Glutamatergic neuron (in vitro differentiated cells): ENCODE measurements around the gene RPUSD4. TPM values are rescaled to one million over a fixed set of nuclear protein-coding genes. Genes with fewer than 3 reads are reported as not detected.

Experiments
- DNase-seq: peaks from one replicate; pipeline ENCODE4 v3.0.0; 2022
- H3K27ac Mint-ChIP-seq: one replicate; pipeline ENCODE4 v1.8.0; 2020; ENCODE audit warnings: mild to moderate bottlenecking, mixed read lengths, inconsistent platforms; ENCODE audit not compliant: unreplicated experiment
- H3K27me3 Mint-ChIP-seq: one replicate; pipeline ENCODE4 v1.8.0; 2020; ENCODE audit warnings: mild to moderate bottlenecking, moderate library complexity, mixed read lengths, inconsistent platforms; ENCODE audit not compliant: unreplicated experiment
- H3K36me3 Mint-ChIP-seq: one replicate; pipeline ENCODE4 v1.8.0; 2020; ENCODE audit warnings: mild to moderate bottlenecking, mixed read lengths, inconsistent platforms; ENCODE audit not compliant: unreplicated experiment
- H3K4me1 Mint-ChIP-seq: one replicate; pipeline ENCODE4 v1.8.0; 2020; ENCODE audit warnings: mild to moderate bottlenecking, low read depth, mixed read lengths, inconsistent platforms; ENCODE audit not compliant: unreplicated experiment
- H3K4me3 Mint-ChIP-seq: one replicate; pipeline ENCODE4 v1.8.0; 2020; ENCODE audit warnings: mild to moderate bottlenecking, mixed read lengths, inconsistent platforms; ENCODE audit not compliant: unreplicated experiment
- H3K9me3 Mint-ChIP-seq: one replicate; pipeline ENCODE4 v1.8.0; 2020; ENCODE audit warnings: mild to moderate bottlenecking, moderate library complexity, mixed read lengths, inconsistent platforms; ENCODE audit not compliant: unreplicated experiment
- total RNA-seq: library from RNA; stranded (reverse); fragmentation: NEBNext Ultra II Directional; extraction: Animal tissue kit (Norgen Biotek cat#: 25700); gene quantifications from one replicate; pipeline ENCODE4 v1.2.1, GENCODE V29; 2021; ENCODE audit not compliant: unreplicated experiment
- TF ChIP-seq, protein P1 (sequence below): fragments of 200-600 bp; sonication (generic); IDR thresholded peaks from one replicate; pipeline ENCODE4 v1.5.0; 2021; ENCODE audit not compliant: partially characterized antibody, unreplicated experiment

Gene RPUSD4
- total RNA-seq, 1 donor from 2014 or later = 41.8 TPM

DNA sequence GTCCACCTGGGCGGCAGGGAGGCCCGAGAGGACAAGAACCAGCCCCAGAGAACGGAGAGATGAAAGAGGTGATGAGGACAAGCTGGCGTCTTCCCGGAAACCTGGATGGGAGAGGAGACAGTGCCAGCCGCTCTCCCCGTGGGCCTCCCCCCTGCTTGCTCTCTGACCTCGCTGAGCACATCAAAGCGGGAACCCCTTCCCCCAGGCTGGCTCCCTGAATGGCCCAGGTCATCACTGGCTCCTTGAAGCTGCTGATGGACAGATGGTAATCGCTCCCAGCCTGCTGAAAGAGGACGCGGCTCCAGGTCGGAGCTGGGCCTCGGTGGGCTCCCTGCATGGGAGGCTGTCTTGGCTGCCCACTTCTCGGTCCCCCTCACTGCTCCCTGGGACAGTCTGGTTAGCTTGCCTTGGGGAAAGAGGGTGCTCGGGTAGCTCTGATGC, 18.4 kb downstream of the RPUSD4 start:
- TF ChIP-seq, protein P1, sequence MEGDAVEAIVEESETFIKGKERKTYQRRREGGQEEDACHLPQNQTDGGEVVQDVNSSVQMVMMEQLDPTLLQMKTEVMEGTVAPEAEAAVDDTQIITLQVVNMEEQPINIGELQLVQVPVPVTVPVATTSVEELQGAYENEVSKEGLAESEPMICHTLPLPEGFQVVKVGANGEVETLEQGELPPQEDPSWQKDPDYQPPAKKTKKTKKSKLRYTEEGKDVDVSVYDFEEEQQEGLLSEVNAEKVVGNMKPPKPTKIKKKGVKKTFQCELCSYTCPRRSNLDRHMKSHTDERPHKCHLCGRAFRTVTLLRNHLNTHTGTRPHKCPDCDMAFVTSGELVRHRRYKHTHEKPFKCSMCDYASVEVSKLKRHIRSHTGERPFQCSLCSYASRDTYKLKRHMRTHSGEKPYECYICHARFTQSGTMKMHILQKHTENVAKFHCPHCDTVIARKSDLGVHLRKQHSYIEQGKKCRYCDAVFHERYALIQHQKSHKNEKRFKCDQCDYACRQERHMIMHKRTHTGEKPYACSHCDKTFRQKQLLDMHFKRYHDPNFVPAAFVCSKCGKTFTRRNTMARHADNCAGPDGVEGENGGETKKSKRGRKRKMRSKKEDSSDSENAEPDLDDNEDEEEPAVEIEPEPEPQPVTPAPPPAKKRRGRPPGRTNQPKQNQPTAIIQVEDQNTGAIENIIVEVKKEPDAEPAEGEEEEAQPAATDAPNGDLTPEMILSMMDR = no peak
- peaks cover 4% of the 10 kb centered on the region for H3K9me3 Mint-ChIP-seq
- peaks cover 28% of the 10 kb centered on the region for H3K36me3 Mint-ChIP-seq
- H3K4me3 Mint-ChIP-seq = no peak overlapping the region
- no peak overlapping the region for H3K27ac Mint-ChIP-seq
- H3K4me1 Mint-ChIP-seq = no peaks in the 10 kb centered on the region
- no peak for DNase-seq
- peaks cover 3% of the 10 kb centered on the region for H3K27me3 Mint-ChIP-seq

DNA sequence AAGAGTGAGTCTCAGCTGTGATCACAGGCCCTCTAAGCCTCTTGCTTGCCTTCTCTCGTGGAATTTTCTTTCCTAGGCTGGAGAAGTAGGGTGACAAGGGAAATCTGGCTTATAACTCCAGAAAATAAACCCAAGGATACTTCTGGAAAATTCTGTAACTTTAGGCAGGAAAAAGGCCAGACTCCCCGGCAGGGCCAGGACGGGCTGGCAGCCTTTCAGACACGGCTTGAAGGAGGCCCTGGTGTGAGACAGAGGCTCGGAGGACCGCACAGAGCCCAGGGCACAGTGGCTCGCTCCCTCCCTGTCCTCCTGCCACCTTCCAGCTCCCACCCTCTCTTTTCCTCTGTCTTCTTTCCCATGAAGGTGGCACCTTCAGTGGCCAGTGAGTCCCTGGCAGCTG, 19.1 kb downstream of the RPUSD4 start:
- Mint-ChIP-seq H3K27me3 (peaks cover 3% of the 10 kb centered on the region), H3K27ac (no peak overlapping the region), H3K4me3 (no peak overlapping the region), H3K4me1 (no peaks in the 10 kb centered on the region), H3K36me3 (peaks cover 21% of the 10 kb centered on the region), H3K9me3 (peaks cover 4% of the 10 kb centered on the region)
- TF ChIP-seq, protein P1 = no peak
- no peak for DNase-seq

DNA sequence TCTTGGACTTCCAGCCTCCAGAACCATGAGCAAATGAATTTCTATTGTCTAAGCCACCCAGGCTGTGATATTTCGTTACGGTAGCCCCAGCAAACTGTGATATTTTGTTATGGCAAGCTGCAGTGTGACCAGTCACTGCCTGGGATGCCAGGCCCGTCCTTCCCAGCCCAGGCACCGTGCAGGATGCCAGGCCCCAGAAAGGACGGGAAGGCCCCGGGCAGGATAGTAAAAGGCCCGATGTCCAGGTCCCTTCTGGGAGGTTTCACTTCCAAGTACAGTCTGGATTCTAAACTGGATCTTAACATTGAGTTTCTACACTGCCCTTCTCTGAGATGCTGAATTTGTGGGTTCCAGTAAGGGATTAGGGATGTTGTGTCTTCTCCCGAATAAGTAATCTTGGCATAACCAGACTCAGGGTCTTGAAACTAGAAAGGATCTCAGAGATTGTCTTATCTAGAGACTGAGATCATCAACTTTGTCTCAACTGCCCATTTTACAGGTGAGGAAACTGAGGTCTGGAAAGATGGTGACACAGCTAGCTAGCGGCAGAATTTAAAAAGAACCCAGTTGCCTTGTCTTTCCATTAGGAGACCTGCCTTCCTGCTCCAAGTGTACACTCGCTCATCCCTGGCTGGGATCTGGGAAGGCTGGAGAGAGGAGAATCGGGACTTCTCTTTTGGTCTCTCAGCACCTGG, 19.9 kb downstream of the RPUSD4 start:
- TF ChIP-seq, protein P1 = no peak
- Mint-ChIP-seq H3K36me3 (peaks cover 13% of the 10 kb centered on the region), H3K27ac (no peak overlapping the region), H3K4me3 (no peak overlapping the region), H3K4me1 (no peaks in the 10 kb centered on the region), H3K9me3 (peaks cover 4% of the 10 kb centered on the region), H3K27me3 (peaks cover 3% of the 10 kb centered on the region)
- no peak for DNase-seq

DNA sequence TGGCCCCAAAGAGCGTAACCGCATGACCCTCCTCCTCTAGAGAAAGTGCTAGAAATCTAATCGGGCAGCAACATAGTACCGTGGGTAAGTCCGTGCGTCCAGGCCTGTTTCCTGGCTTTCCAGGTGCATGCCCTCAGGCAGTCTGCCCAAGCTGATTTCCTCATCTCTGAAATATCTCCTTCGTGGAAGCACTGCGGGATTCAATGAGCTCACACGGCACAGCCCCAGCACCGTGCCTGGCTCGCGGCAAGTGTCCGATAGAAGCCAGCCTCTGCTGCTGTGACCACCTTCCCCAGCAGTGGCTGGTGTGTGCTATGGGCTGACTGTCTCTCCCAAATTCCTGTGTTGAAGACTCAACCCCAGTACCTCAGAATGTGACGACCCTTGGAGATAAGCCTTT, 20.7 kb downstream of the RPUSD4 start:
- Mint-ChIP-seq H3K36me3 (peaks cover 7% of the 10 kb centered on the region), H3K9me3 (peaks cover 4% of the 10 kb centered on the region), H3K27ac (no peak overlapping the region), H3K4me1 (no peaks in the 10 kb centered on the region), H3K4me3 (no peak overlapping the region), H3K27me3 (peaks cover 3% of the 10 kb centered on the region)
- TF ChIP-seq, protein P1 = no peak
- no peak for DNase-seq

DNA sequence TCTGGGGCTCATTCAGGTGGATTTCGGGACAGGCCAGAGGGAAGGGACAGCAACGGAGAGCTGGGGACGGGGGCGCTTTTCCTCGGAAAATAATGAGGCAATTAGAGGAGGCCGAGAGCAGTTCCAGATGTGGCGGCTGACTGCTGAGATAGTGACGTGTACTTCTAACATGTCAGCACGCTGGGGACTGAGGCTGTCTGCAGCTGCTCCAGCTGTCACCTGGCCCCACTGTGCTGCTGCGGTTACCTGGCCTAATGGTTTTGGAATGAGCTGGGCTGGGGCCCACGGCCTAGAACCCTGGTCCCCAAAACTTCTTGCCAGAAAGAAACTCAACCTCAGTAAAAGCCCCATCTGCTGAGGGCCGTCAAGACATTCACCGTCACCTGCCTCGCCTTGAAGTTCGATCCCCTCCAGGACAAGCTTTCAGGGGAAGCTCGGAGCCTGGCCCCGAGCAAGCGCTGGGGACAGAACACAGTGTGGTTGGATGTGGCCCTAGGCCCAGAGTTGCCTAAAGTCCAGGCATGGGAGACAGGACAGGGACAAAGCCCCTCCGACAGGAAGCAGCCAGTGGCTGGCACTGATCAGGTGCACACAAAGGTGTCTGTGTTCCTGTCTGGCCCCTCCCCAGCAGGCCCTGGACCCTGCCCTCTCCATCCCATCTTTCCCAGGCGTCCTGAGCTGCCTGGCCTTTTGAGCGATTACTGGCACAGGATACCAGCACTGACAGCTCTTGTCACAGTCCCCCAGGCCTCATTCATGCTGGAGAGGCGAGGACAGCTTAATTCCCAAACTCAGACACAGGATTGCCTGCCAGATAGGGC, 22.1 kb downstream of the RPUSD4 start:
- TF ChIP-seq, protein P1 = no peak
- Mint-ChIP-seq H3K27me3 (peaks cover 3% of the 10 kb centered on the region), H3K9me3 (peaks cover 4% of the 10 kb centered on the region), H3K4me3 (no peak overlapping the region), H3K27ac (no peak overlapping the region), H3K4me1 (no peaks in the 10 kb centered on the region), H3K36me3 (no peaks in the 10 kb centered on the region)
- no peak for DNase-seq
